IMR-90 (cell line): Measurements from ENCODE around the gene SLC22A2. TPM values are rescaled to one million over a fixed set of nuclear protein-coding genes. Genes with fewer than 3 reads are reported as not detected.

Experiments
- ATAC-seq: fragments of 200-7000 bp; cut with Tn5 transposase; 2 replicates; pipeline ENCODE4 v1.9.1; 2020; ENCODE audit warnings: low read depth, mild to moderate bottlenecking, moderate library complexity
- BruUV-seq: library from RNA; stranded (reverse); fragments of 400-500 nt; replicated peaks from 2 replicates; lab custom pipeline; 2021; lab: Mats Ljungman, UMichigan
- CTCF ChIA-PET: fragments of 300-600 bp; formaldehyde crosslinking; extraction: SDS; loops from one replicate; lab custom pipeline; 2021; ENCODE audit warnings: antibody characterized with exemption; lab: Yijun Ruan, JAX
- POLR2A ChIA-PET: fragments of 300-600 bp; sonication (Branson Sonifier 250); formaldehyde crosslinking; loops from one replicate; lab custom pipeline; 2022; ENCODE audit warnings: antibody characterized with exemption; ENCODE audit not compliant: unreplicated experiment; lab: Charles Lee
- DNase-seq: peaks from one replicate; pipeline ENCODE4 v3.0.0; 2013
- H2AFZ ChIP-seq: replicated peaks from 2 replicates; pipeline ENCODE3; 2013; ENCODE audit warnings: low read length, mild to moderate bottlenecking; ENCODE audit not compliant: poor library complexity
- H2AK5ac ChIP-seq: 2 replicates; pipeline ENCODE4 v1.6.1; 2013; ENCODE audit warnings: low read depth, low read length, inconsistent platforms
- H2AK9ac ChIP-seq: replicated peaks from 2 replicates; pipeline ENCODE3; 2013; ENCODE audit warnings: mild to moderate bottlenecking, low read depth, low read length, moderate library complexity; ENCODE audit not compliant: poor library complexity
- H2BK120ac ChIP-seq: 2 replicates; pipeline ENCODE4 v1.6.1; 2013; ENCODE audit warnings: low read depth, low read length, inconsistent platforms
- H2BK15ac ChIP-seq: 3 replicates; pipeline ENCODE4 v1.6.1; 2013; ENCODE audit warnings: low read depth, low read length, inconsistent platforms
- H2BK20ac ChIP-seq: 2 replicates; pipeline ENCODE4 v1.6.1; 2013; ENCODE audit warnings: low read depth, mild to moderate bottlenecking, inconsistent platforms, low read length, moderate library complexity
- H2BK5ac ChIP-seq: 2 replicates; pipeline ENCODE4 v1.6.1; 2013; ENCODE audit warnings: mild to moderate bottlenecking, low read depth, low read length, inconsistent platforms; ENCODE audit not compliant: poor library complexity, severe bottlenecking
- H3K14ac ChIP-seq: replicated peaks from 2 replicates; pipeline ENCODE4 v1.6.1; 2013; ENCODE audit warnings: low read depth, low read length, inconsistent platforms
- H3K18ac ChIP-seq: 2 replicates; pipeline ENCODE4 v1.6.1; 2013; ENCODE audit warnings: low read depth, low read length, control low read depth
- H3K23ac ChIP-seq: 2 replicates; pipeline ENCODE4 v1.6.1; 2013; ENCODE audit warnings: low read depth, low read length, inconsistent platforms
- H3K27ac ChIP-seq: 2 replicates; pipeline ENCODE4 v1.5.1; 2013; ENCODE audit warnings: mild to moderate bottlenecking, control low read depth, low read length; ENCODE audit not compliant: insufficient read depth
- H3K27me3 ChIP-seq: 2 replicates; pipeline ENCODE4 v1.6.1; 2013; ENCODE audit warnings: low read length; ENCODE audit not compliant: control insufficient read depth, insufficient read depth
- H3K36me3 ChIP-seq: 2 replicates; pipeline ENCODE4 v1.6.1; 2013; ENCODE audit warnings: low read length, mixed read lengths; ENCODE audit not compliant: control insufficient read depth, insufficient read depth
- H3K4ac ChIP-seq: 2 replicates; pipeline ENCODE4 v1.6.1; 2013; ENCODE audit warnings: low read depth, low read length, inconsistent platforms
- H3K4me1 ChIP-seq: 2 replicates; pipeline ENCODE4 v1.6.1; 2013; ENCODE audit warnings: low read length, mixed read lengths; ENCODE audit not compliant: control insufficient read depth, insufficient read depth
- H3K4me2 ChIP-seq: 2 replicates; pipeline ENCODE4 v1.6.1; 2013; ENCODE audit warnings: low read depth, mild to moderate bottlenecking, control low read depth, low read length, moderate library complexity
- H3K4me3 ChIP-seq: 2 replicates; pipeline ENCODE4 v1.5.1; 2013; ENCODE audit warnings: low read depth, mild to moderate bottlenecking, control low read depth, low read length, moderate library complexity; ENCODE audit not compliant: insufficient read depth
- H3K56ac ChIP-seq: 2 replicates; pipeline ENCODE4 v1.6.1; 2013; ENCODE audit warnings: low read length, inconsistent platforms; ENCODE audit not compliant: insufficient read depth; ENCODE audit errors: extremely low read depth
- H3K79me1 ChIP-seq, 2 experiments: 2 replicates each; pipeline ENCODE4 v1.6.1; 2013; ENCODE audit warnings: low read length in 2 of 2, inconsistent platforms in 1 of 2, low read depth in 1 of 2
- H3K9ac ChIP-seq: 2 replicates; pipeline ENCODE4 v1.6.1; 2013; ENCODE audit warnings: low read depth, low read length, control low read depth
- H3K9me1 ChIP-seq: 2 replicates; pipeline ENCODE4 v1.6.1; 2013; ENCODE audit warnings: low read length, inconsistent platforms; ENCODE audit not compliant: insufficient read depth
- H3K9me3 ChIP-seq: 2 replicates; pipeline ENCODE4 v1.6.1; 2013; ENCODE audit warnings: low read length; ENCODE audit not compliant: control insufficient read depth, insufficient read depth
- H4K20me1 ChIP-seq: 2 replicates; pipeline ENCODE4 v1.6.1; 2013; ENCODE audit warnings: low read length, inconsistent platforms; ENCODE audit not compliant: insufficient read depth
- H4K5ac ChIP-seq: 2 replicates; pipeline ENCODE4 v1.6.1; 2013; ENCODE audit warnings: mild to moderate bottlenecking, low read depth, low read length, control low read depth
- H4K8ac ChIP-seq, 2 experiments: 2 replicates each; pipeline ENCODE4 v1.6.1; 2013; ENCODE audit warnings: low read depth in 2 of 2, low read length in 2 of 2, control low read depth in 1 of 2, inconsistent platforms in 1 of 2
- H4K91ac ChIP-seq: 2 replicates; pipeline ENCODE4 v1.6.1; 2013; ENCODE audit warnings: low read depth, low read length, inconsistent platforms; ENCODE audit not compliant: insufficient read depth
- BHLHE40 ChIP-seq: fragments of 150-350 bp; IDR thresholded peaks from 2 replicates; pipeline ENCODE4 v1.6.1; 2016; ENCODE audit warnings: mild to moderate bottlenecking, low read depth, low read length
- CEBPB ChIP-seq: IDR thresholded peaks from 2 replicates; pipeline ENCODE4 v1.6.1; 2012; ENCODE audit warnings: low read depth, low read length, improper control_type of control experiment
- CHD1 ChIP-seq: IDR thresholded peaks from 2 replicates; pipeline ENCODE4 v1.6.1; 2012; ENCODE audit warnings: low read depth, low read length, improper control_type of control experiment
- CTCF ChIP-seq: conservative IDR thresholded peaks from 2 replicates; pipeline ENCODE4 v1.5.1; 2012; ENCODE audit warnings: mild to moderate bottlenecking, low read depth, low read length, improper control_type of control experiment
- ELK1 ChIP-seq: fragments of 150-350 bp; IDR thresholded peaks from 2 replicates; pipeline ENCODE4 v1.6.1; 2016; ENCODE audit warnings: low read depth, mild to moderate bottlenecking, low read length, moderate library complexity, borderline replicate concordance
- FOS ChIP-seq: fragments of 150-350 bp; IDR thresholded peaks from 2 replicates; pipeline ENCODE4 v1.6.1; 2016; ENCODE audit warnings: low read depth, low read length
- MAZ ChIP-seq: IDR thresholded peaks from 2 replicates; pipeline ENCODE4 v1.6.1; 2012; ENCODE audit warnings: low read depth, mild to moderate bottlenecking, low read length, improper control_type of control experiment, moderate library complexity, borderline replicate concordance
- MXI1 ChIP-seq: IDR thresholded peaks from 2 replicates; pipeline ENCODE4 v1.6.1; 2012; ENCODE audit warnings: low read depth, mild to moderate bottlenecking, low read length, moderate library complexity, borderline replicate concordance
- NFE2L2 ChIP-seq: fragments of 150-350 bp; IDR thresholded peaks from 2 replicates; pipeline ENCODE4 v1.6.1; 2016; ENCODE audit warnings: low read depth, mild to moderate bottlenecking, low read length
- POLR2A ChIP-seq: IDR thresholded peaks from 2 replicates; pipeline ENCODE4 v1.6.1; 2012; ENCODE audit warnings: mild to moderate bottlenecking, low read depth, low read length
- RAD21 ChIP-seq: IDR thresholded peaks from 2 replicates; pipeline ENCODE4 v1.6.1; 2012; ENCODE audit warnings: low read length, improper control_type of control experiment
- RCOR1 ChIP-seq: IDR thresholded peaks from 2 replicates; pipeline ENCODE4 v1.6.1; 2012; ENCODE audit warnings: mild to moderate bottlenecking, low read length, improper control_type of control experiment; ENCODE audit not compliant: insufficient replicate concordance
- RFX5 ChIP-seq: IDR thresholded peaks from 2 replicates; pipeline ENCODE4 v1.8.0; 2012; ENCODE audit warnings: low read depth, mild to moderate bottlenecking, low read length, moderate library complexity
- SMC3 ChIP-seq: fragments of 150-350 bp; IDR thresholded peaks from 2 replicates; pipeline ENCODE4 v1.6.1; 2016; ENCODE audit warnings: low read depth, mild to moderate bottlenecking, antibody characterized with exemption, low read length, moderate library complexity
- WGBS, 2 experiments: methylation state at CpG; one replicate each; pipeline versions ENCODE4 v1.1.5 to v1.1.7; 2013; ENCODE audit warnings: missing lambda C conversion rate in 2 of 2; ENCODE audit not compliant: insufficient read length in 1 of 2; ENCODE audit errors: extremely low coverage in 2 of 2; 5-methylcytosine and 5-hydroxymethylcytosine counted together
- dilution Hi-C: fragments of 300-500 bp; cut with HindIII; formaldehyde crosslinking; loops from one replicate; pipeline ENCODE4 v1.14.3; 2018; ENCODE audit warnings: low sequenced_read_pairs; ENCODE audit not compliant: unreplicated experiment
- in situ Hi-C: fragments of 300-500 bp; cut with MboI; formaldehyde crosslinking; loops from 3 replicates; pipeline ENCODE4 v1.14.3; 2019; ENCODE audit warnings: low sequenced_read_pairs, inconsistent platforms, mixed read lengths
- intact Hi-C: fragments of 100-400 bp; cut with micrococcal nuclease; formaldehyde crosslinking; loops from 2 replicates; pipeline ENCODE4 v1.10.0; 2022
- polyA plus RNA-seq, 3 experiments: library from polyadenylated mRNA; depleted of rRNA; stranded (reverse); fragments of >200 nt; gene quantifications; 2 replicates each; pipeline ENCODE4 v1.2.3, GENCODE V29; 2012; ENCODE audit warnings: low replicate concordance in 1 of 3
- total RNA-seq: library from RNA; depleted of rRNA; stranded (reverse); fragments of >200 nt; gene quantifications from 2 replicates; pipeline ENCODE4 v1.2.3, GENCODE V29; 2012

The SLC22A2 gene
- total and polyA plus RNA-seq, 2 of the 4 experiments (the other 2 are of a cell fraction): not detected

DNA sequence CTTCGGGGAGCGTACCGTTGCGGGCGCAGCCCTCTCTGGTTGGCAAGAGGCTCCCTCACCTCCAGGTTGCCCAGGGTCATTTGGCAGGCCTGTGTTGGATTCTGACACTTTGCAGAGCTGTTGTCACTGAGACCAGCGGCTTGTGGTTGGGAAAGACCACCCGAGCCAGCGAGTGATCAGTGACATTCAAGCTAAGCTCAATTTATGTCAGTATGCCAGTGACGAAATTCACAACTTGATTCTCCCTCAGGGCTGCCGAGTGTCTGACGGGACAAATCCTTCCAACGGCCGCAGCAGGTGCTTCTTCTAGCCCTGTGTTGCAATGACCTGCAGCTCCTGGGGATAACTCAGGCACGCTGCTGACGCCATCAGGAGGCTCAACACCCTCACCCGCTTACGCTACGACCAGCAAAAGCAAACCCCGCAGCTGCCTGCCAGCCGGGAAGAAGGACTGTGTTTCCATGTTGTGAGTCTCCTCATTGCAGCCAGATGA, 16.9 kb upstream of the SLC22A2 start:
- Histone ChIP-seq H2BK20ac (no peak overlapping the region), H3K4me1 (no peaks in the 10 kb centered on the region), H3K4me2 (no peak overlapping the region), H3K27ac (no peak overlapping the region), H3K27me3 (no peaks in the 10 kb centered on the region), H4K20me1 (no peaks in the 10 kb centered on the region), H2AFZ (no peak overlapping the region), H3K18ac (no peak overlapping the region), H2BK15ac (no peak overlapping the region), H2AK9ac (no peak overlapping the region), H4K5ac (no peak overlapping the region), H3K9ac (no peak overlapping the region), H3K9me1 (no peaks in the 10 kb centered on the region), H3K23ac (no peak overlapping the region), H3K14ac (no peak overlapping the region), H3K79me1 (no peaks in the 10 kb centered on the region), H3K4ac (no peak overlapping the region), H4K8ac (no peak overlapping the region), H4K91ac (no peak overlapping the region), H3K56ac (no peak overlapping the region), H3K4me3 (no peak overlapping the region), H3K9me3 (peaks cover 16% of the 10 kb centered on the region), H2AK5ac (no peak overlapping the region), H3K36me3 (no peaks in the 10 kb centered on the region), H2BK5ac (no peak overlapping the region), H2BK120ac (no peak overlapping the region)
- no peak for TF ChIP-seq BHLHE40
- TF ChIP-seq ELK1: no peak
- TF ChIP-seq RAD21: no peak
- no peak for TF ChIP-seq POLR2A
- no peak for TF ChIP-seq SMC3
- TF ChIP-seq RCOR1: no peak
- TF ChIP-seq RFX5: no peak
- TF ChIP-seq MAZ: no peak
- no peak for TF ChIP-seq FOS
- TF ChIP-seq CTCF: no peak
- no peak for TF ChIP-seq CHD1
- no peak for TF ChIP-seq MXI1
- TF ChIP-seq NFE2L2: no peak
- TF ChIP-seq CEBPB: no peak
- WGBS, 2 experiments: 47% methylated on average over 2 of the region's 20 CpGs; no CpG with 5 or more reads in 1 of the 2 experiments
- in situ Hi-C loops (no loop called here), dilution Hi-C loops (no loop called here), intact Hi-C loops (no loop called here)
- BruUV-seq: no TSS peak
- DNase-seq (no peak), ATAC-seq (no peak)
- ChIA-PET CTCF (no interaction called here), POLR2A (no interaction called here)
